HG02610 (cell line): ENCODE measurements around the gene ALKBH1.
"Not testable (repeated sequence)": the region's sequence is repeated elsewhere in the genome, so short reads cannot be mapped to it uniquely, and the experiment has no call there.

Experiments
- ATAC-seq: cut with Tn5 transposase; IDR thresholded peaks from one replicate; pipeline ENCODE4 v1.9.1; 2021; ENCODE audit warnings: mild to moderate bottlenecking, moderate library complexity; ENCODE audit not compliant: unreplicated experiment

The ALKBH1 gene

GRCh38 chr14:77674931-77675330 is 32.9 kb downstream of the ALKBH1 start:
- ATAC-seq, result no peak

GRCh38 chr14:77673193-77673592 is 34.6 kb downstream of the ALKBH1 start:
- no peak for ATAC-seq

GRCh38 chr14:77667331-77667730 is 40.5 kb downstream of the ALKBH1 start:
- no peak for ATAC-seq

GRCh38 chr14:77663293-77663692 is 44.5 kb downstream of the ALKBH1 start:
- ATAC-seq, result no peak

GRCh38 chr14:77661562-77661961 is 46.3 kb downstream of the ALKBH1 start:
- not testable (repeated sequence) for ATAC-seq

- ATAC-seq, result no peak
Observed at GRCh38 chr14:77660754-77661153, 47.1 kb downstream of the ALKBH1 start.

- no peak for ATAC-seq
Observed at GRCh38 chr14:77659831-77660230, 48.0 kb downstream of the ALKBH1 start.

GRCh38 chr14:77657280-77657679 is 50.5 kb downstream of the ALKBH1 start:
- no peak for ATAC-seq

GRCh38 chr14:77654001-77654441 is 53.8 kb downstream of the ALKBH1 start:
- ATAC-seq, result no peak

- ATAC-seq, result no peak
Observed at GRCh38 chr14:77649326-77649725, 58.5 kb downstream of the ALKBH1 start.

GRCh38 chr14:77648520-77649200 is 59.2 kb downstream of the ALKBH1 start:
- ATAC-seq, result no peak

GRCh38 chr14:77647853-77648252 is 60.0 kb downstream of the ALKBH1 start:
- ATAC-seq, result no peak

- ATAC-seq, result no peak
Observed at GRCh38 chr14:77646907-77647306, 60.9 kb downstream of the ALKBH1 start.

GRCh38 chr14:77645520-77646230 is 62.1 kb downstream of the ALKBH1 start:
- no peak for ATAC-seq

GRCh38 chr14:77642407-77642806 is 65.4 kb downstream of the ALKBH1 start:
- no peak for ATAC-seq

- no peak for ATAC-seq
Observed at GRCh38 chr14:77641534-77642341, 66.1 kb downstream of the ALKBH1 start.

- no peak for ATAC-seq
Observed at GRCh38 chr14:77640756-77641533, 66.9 kb downstream of the ALKBH1 start.

- ATAC-seq, result no peak
Observed at GRCh38 chr14:77638771-77639171, 69.1 kb downstream of the ALKBH1 start.

- not testable (repeated sequence) for ATAC-seq
Observed at GRCh38 chr14:77635869-77636268, 72.0 kb downstream of the ALKBH1 start.

- not testable (repeated sequence) for ATAC-seq
Observed at GRCh38 chr14:77635466-77635865, 72.4 kb downstream of the ALKBH1 start.

GRCh38 chr14:77630111-77630510 is 77.7 kb downstream of the ALKBH1 start:
- ATAC-seq, result no peak
